HEK293 (cell line): ENCODE data around the gene CA10.

Experiments used
- CTCF ChIA-PET: fragments of 350-600 bp; formaldehyde crosslinking; extraction: SDS; loops from one replicate; lab custom pipeline; 2021; ENCODE audit warnings: antibody characterized with exemption; lab: Yijun Ruan, JAX
- POLR2A ChIA-PET: fragments of 300-600 bp; formaldehyde crosslinking; extraction: SDS; loops from one replicate; lab custom pipeline; 2020; ENCODE audit warnings: antibody characterized with exemption, inconsistent platforms; lab: Yijun Ruan, JAX
- H3K27ac ChIP-seq: fragments of 200-500 bp; sonication (Bioruptor generic); 2 replicates; pipeline ENCODE4 v1.5.1; 2014; ENCODE audit warnings: low read depth, low read length, control low read depth, inconsistent platforms; ENCODE audit errors: extremely low read depth
- H3K36me3 ChIP-seq, 2 experiments: fragments of 200-500 bp in 1 of 2; sonication (Bioruptor generic) in 1 of 2; 1 replicate in 1 of 2; 2 replicates in 1 of 2; pipeline ENCODE4 v1.5.1; 2014 to 2017; ENCODE audit warnings: inconsistent platforms in 2 of 2, low read length in 2 of 2; ENCODE audit not compliant: control insufficient read depth in 2 of 2, insufficient read depth in 1 of 2
- H3K4me1 ChIP-seq: fragments of 200-500 bp; sonication (Bioruptor generic); 2 replicates; pipeline ENCODE4 v1.5.1; 2014; ENCODE audit warnings: mild to moderate bottlenecking, low read length, inconsistent platforms; ENCODE audit not compliant: control insufficient read depth, insufficient read depth
- H3K4me3 ChIP-seq: 2 replicates; pipeline ENCODE4 v1.5.1; 2011; ENCODE audit warnings: low read depth, mild to moderate bottlenecking, control low read depth, low read length, moderate library complexity
- H3K9me3 ChIP-seq: fragments of 200-500 bp; sonication (Bioruptor generic); 2 replicates; pipeline ENCODE4 v1.5.1; 2014; ENCODE audit warnings: low read depth, low read length, inconsistent platforms; ENCODE audit not compliant: control insufficient read depth, insufficient read depth
- BCL11B ChIP-seq: fragments of 450-650 bp; formaldehyde crosslinking; IDR thresholded peaks from 2 replicates; pipeline ENCODE4 v1.5.1; 2016; ENCODE audit warnings: low read depth, missing biosample characterization, missing genetic modification characterization
- BCL6B ChIP-seq: fragments of 450-650 bp; formaldehyde crosslinking; IDR thresholded peaks from 2 replicates; pipeline ENCODE4 v1.5.1; 2017; ENCODE audit warnings: missing biosample characterization, missing genetic modification characterization
- PRDM10 ChIP-seq: fragments of 450-650 bp; formaldehyde crosslinking; IDR thresholded peaks from 2 replicates; pipeline ENCODE4 v1.5.1; 2016; ENCODE audit warnings: missing biosample characterization, missing genetic modification characterization
- PRDM2 ChIP-seq: fragments of 450-650 bp; formaldehyde crosslinking; IDR thresholded peaks from 2 replicates; pipeline ENCODE4 v1.5.1; 2016; ENCODE audit warnings: missing biosample characterization, missing genetic modification characterization, borderline replicate concordance
- PRDM6 ChIP-seq: fragments of 450-650 bp; formaldehyde crosslinking; IDR thresholded peaks from 2 replicates; pipeline ENCODE4 v1.5.1; 2017; ENCODE audit warnings: missing biosample characterization, missing genetic modification characterization
- SETDB1 ChIP-seq: IDR thresholded peaks from one replicate; pipeline ENCODE4 v1.6.1; 2017; ENCODE audit warnings: mild to moderate bottlenecking, low read length, moderate library complexity, mixed read lengths; ENCODE audit not compliant: insufficient read length
- ZBTB1 ChIP-seq: fragments of 450-650 bp; formaldehyde crosslinking; IDR thresholded peaks from 2 replicates; pipeline ENCODE4 v1.5.1; 2016; ENCODE audit warnings: missing biosample characterization, missing genetic modification characterization
- ZBTB10 ChIP-seq: fragments of 450-650 bp; formaldehyde crosslinking; IDR thresholded peaks from 2 replicates; pipeline ENCODE4 v1.5.1; 2016; ENCODE audit warnings: missing biosample characterization, missing genetic modification characterization
- ZBTB8A ChIP-seq: fragments of 450-650 bp; formaldehyde crosslinking; IDR thresholded peaks from 2 replicates; pipeline ENCODE4 v1.5.1; 2016; ENCODE audit warnings: missing biosample characterization, missing genetic modification characterization
- ZNF404 ChIP-seq: fragments of 450-650 bp; formaldehyde crosslinking; IDR thresholded peaks from 2 replicates; pipeline ENCODE4 v1.5.1; 2017; ENCODE audit warnings: missing biosample characterization, missing genetic modification characterization
- ZNF48 ChIP-seq: fragments of 450-650 bp; formaldehyde crosslinking; IDR thresholded peaks from 2 replicates; pipeline ENCODE4 v1.5.1; 2016; ENCODE audit warnings: missing biosample characterization, missing genetic modification characterization
- ZNF510 ChIP-seq: fragments of 450-650 bp; formaldehyde crosslinking; IDR thresholded peaks from 2 replicates; pipeline ENCODE4 v1.5.1; 2018; ENCODE audit warnings: mild to moderate bottlenecking, missing genetic modification characterization, missing biosample characterization; ENCODE audit not compliant: insufficient replicate concordance
- ZNF580 ChIP-seq: fragments of 450-650 bp; formaldehyde crosslinking; IDR thresholded peaks from 2 replicates; pipeline ENCODE4 v1.5.1; 2016; ENCODE audit warnings: missing biosample characterization, missing genetic modification characterization
- ZNF610 ChIP-seq: fragments of 450-650 bp; formaldehyde crosslinking; IDR thresholded peaks from 2 replicates; pipeline ENCODE4 v1.5.1; 2016; ENCODE audit warnings: missing biosample characterization, missing genetic modification characterization, borderline replicate concordance
- ZNF624 ChIP-seq: fragments of 450-650 bp; formaldehyde crosslinking; IDR thresholded peaks from 2 replicates; pipeline ENCODE4 v1.5.1; 2017; ENCODE audit warnings: missing biosample characterization, missing genetic modification characterization
- ZNF692 ChIP-seq: fragments of 450-650 bp; formaldehyde crosslinking; IDR thresholded peaks from 2 replicates; pipeline ENCODE4 v1.5.1; 2016; ENCODE audit warnings: missing biosample characterization, missing genetic modification characterization
- ZNF768 ChIP-seq: fragments of 450-650 bp; formaldehyde crosslinking; IDR thresholded peaks from 2 replicates; pipeline ENCODE4 v1.5.1; 2018; ENCODE audit warnings: missing biosample characterization, mild to moderate bottlenecking, missing genetic modification characterization

Gene CA10

GRCh38 chr17:51830886-51831285 lies 327.6 kb downstream of the CA10 start:
- Histone ChIP-seq H3K36me3 (no peaks in the 10 kb centered on the region), H3K9me3 (no peaks in the 10 kb centered on the region), H3K4me1 (no peaks in the 10 kb centered on the region), H3K27ac (no peak overlapping the region), H3K4me3 (no peak overlapping the region)
- ChIA-PET CTCF (no interaction called here), POLR2A (no interaction called here)
- no peak for TF ChIP-seq ZNF624 (tag by site-specific recombination)
- no peak for TF ChIP-seq SETDB1
- no peak for TF ChIP-seq ZBTB1 (tag by site-specific recombination)
- no peak for TF ChIP-seq ZNF48
- TF ChIP-seq PRDM6 (tag by site-specific recombination), result no peak
- no peak for TF ChIP-seq ZBTB8A (tag by site-specific recombination)

GRCh38 chr17:51830451-51830850 lies 328.1 kb downstream of the CA10 start:
- no peaks in the 10 kb centered on the region for H3K4me1 ChIP-seq
- CTCF ChIA-PET, result no interaction called here
- POLR2A ChIA-PET, result no interaction called here
- no peak overlapping the region for H3K27ac ChIP-seq
- H3K9me3 ChIP-seq, result no peaks in the 10 kb centered on the region
- H3K36me3 ChIP-seq, result no peaks in the 10 kb centered on the region
- no peak overlapping the region for H3K4me3 ChIP-seq
- no peak for TF ChIP-seq BCL11B (tag by site-specific recombination)
- TF ChIP-seq ZNF610, result no peak
- TF ChIP-seq ZNF580 (tag by site-specific recombination), result no peak
- no peak for TF ChIP-seq ZBTB10 (tag by site-specific recombination)
- no peak for TF ChIP-seq BCL6B (tag by site-specific recombination)
- no peak for TF ChIP-seq PRDM2 (tag by site-specific recombination)
- TF ChIP-seq PRDM10, result no peak
- no peak for TF ChIP-seq ZNF692 (tag by site-specific recombination)
- TF ChIP-seq ZNF404, result no peak
- TF ChIP-seq ZNF768 (tag by site-specific recombination), result no peak
- TF ChIP-seq ZNF510 (tag by site-specific recombination), result no peak
